Left ventricle myocardium superior (tissue), 1 donor: ENCODE measurements around the gene FGFR1OP2. TPM values are rescaled to one million over a fixed set of nuclear protein-coding genes. Genes with fewer than 3 reads are reported as not detected.

ENCODE experiments used
- ATAC-seq: fragments of 200-7000 bp; cut with Tn5 transposase; one replicate; pipeline ENCODE4 v1.9.1; 2020; ENCODE audit warnings: mild to moderate bottlenecking, moderate library complexity
- DNase-seq: peaks from one replicate; pipeline ENCODE4 v3.0.0-alpha.2; 2020
- intact Hi-C: fragments of 100-400 bp; cut with micrococcal nuclease; formaldehyde crosslinking; loops from one replicate; pipeline ENCODE4 v1.11.0; 2022
- total RNA-seq: library from RNA; stranded (reverse); fragmentation: NEBNext Ultra II Directional; extraction: Animal tissue kit (Norgen Biotek cat#: 25700); gene quantifications from one replicate; pipeline ENCODE4 v1.2.1, GENCODE V29; 2021
- donor health status: DM: no; HTN: yes; CAD: no; lungs with severe emphysema.

Gene FGFR1OP2
- total RNA-seq, 1 donor from 2014 or later: 34.7 TPM

- DNase-seq (no peak), ATAC-seq (no peak)
- intact Hi-C loops: loop anchor here (5.0 to 10.0 kb wide), 2 partner anchors 81 to 292 kb away; partner anchors contain the start of genes FGFR1OP2 and INTS13
Observed at GRCh38 chr12:27015730-27016076, 77.4 kb downstream of the FGFR1OP2 start.

Other genes starting within 250 kb of the FGFR1OP2 start
- 10.5 TPM for gene ITPR2, start 105.3 kb upstream of the FGFR1OP2 start, total RNA-seq
- 23.9 TPM for gene INTS13, start 489 bp upstream of the FGFR1OP2 start, total RNA-seq
- gene TM7SF3, start 75.9 kb downstream of the FGFR1OP2 start, total RNA-seq: 27.3 TPM
- gene MED21, start 84.1 kb downstream of the FGFR1OP2 start, total RNA-seq: 53.7 TPM
- not detected for gene C12orf71, start 144.1 kb downstream of the FGFR1OP2 start, total RNA-seq